Nucleus accumbens (tissue), 56 donors: ENCODE results near the gene RPN2.
A peak's percentile ranks its signal among the peaks of the same experiment; 100 is the strongest.

Experiments used
- DNase-seq, 56 donors: peaks; one replicate each; lab custom pipeline; 2025; lab: John Stamatoyannopoulos, UW

Gene RPN2

DNA sequence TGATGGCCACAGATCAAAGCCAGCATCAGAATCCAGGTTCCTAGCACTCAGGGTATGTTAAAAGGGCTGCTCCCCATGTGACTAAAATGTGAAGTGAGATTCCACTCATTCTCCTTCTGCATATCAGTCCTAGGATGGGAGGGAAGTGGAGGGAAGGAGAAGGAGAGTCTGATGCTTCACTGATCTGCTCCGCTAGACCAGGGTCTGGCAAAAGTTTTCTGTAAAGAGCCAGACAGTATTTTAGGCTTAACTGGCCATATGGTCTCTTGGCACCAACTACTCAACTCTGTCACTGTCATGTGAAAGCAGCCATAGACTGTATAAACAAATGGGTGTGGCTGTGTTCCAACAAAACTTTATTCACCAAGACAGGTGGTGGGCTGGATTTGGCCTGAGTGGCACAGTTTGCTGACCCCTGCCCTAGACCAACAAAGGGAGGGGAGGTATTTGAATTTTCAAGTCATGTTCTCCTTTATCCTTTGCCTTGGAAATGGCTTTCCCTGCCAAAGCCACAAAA is 59.9 kb downstream of the RPN2 start:
- peak in 1 of 56 donors; percentile 27 for DNase-seq

- DNase-seq, result no peak
These were observed 61.4 kb downstream of the RPN2 start for GRCh38 chr20:37240337-37241067.

DNA sequence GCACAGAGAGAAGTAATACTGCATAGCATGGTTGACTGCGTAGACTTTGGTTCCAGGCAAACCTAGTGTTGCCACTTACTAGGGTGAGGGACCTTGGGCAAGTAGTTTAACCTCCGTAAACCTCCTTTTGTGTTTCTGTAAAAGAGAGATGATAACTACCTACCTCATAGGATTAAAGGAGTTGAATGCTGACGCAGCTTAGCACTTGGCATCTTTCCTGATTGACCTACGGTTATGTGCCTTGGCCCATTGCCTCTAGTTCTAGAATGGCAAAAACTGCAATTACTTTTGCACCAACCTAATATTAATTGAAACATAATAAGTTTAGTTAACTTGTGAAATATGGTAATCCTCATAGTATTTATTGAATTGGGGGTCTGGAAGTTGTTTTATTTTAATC is 63.4 kb downstream of the RPN2 start:
- no peak for DNase-seq

DNA sequence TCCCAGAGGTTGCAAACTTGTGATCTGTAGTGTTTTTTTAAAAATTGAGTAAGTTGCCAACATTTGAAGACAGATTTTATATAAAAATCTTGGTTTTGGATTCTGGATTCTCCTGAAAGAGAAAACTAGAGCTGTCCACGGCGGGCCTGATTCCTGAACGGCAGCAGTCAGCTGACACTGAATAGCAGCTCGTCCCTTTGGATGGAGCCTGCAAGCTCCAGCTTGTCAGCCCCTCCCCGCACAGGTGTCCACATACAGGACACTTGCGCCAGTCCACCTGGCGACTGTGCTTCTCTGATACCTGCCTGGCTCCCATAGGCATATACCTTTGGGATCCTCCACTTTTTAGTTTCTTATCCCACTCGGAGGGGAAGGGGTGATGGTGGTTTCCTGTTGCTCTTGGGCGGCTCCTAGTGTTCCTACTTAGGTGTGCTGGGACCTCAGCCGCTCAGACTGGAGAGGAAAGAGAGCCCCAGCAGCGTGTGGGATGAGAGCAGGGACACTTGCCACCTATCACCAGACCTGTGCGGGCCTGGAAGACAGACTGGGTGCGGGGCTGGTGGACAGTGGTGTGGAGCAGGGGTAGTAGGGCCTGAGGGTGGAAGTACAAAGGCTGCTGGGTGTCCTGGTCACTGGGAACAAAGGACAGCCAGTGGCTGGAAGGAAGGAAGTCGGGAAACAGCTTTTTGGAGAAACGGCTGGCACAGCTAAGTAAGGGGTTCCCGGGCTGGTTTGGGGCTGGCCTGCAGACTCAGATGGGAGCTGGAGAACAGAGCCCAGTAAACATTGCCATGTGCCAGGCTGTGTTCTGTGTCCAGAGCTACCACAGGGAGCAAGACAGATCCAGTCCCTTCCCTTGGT is 64.2 kb downstream of the RPN2 start:
- DNase-seq, result no peak

DNA sequence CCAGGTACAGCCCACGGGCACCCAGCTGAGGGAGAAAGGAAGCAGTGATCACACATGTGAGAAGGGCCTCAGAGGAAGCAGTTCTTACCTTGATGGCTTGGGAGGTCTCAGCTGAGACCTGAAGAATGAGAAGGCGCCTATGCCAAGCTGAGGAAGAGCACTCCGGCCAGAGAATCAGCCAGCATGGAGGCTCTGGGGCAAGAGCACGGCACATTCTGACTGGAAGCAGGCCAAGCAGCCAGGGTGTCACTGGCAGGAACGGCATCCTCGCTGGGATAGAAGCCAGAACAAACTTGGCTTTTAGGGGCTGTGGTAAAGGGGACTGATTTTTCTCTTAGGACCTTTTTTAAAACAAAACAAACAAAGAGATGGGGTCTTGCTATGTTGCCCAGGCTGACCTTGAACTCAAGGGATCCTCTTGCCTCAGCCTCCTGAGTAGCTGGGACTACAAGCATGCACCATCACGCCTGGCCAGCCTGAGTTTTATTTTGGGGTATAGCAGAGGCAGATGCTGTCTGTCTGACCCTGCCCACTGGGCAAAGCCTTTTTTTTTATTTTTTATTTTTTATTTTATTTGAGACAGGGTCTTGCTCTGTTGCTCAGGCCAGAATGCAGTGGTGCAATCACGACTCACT is 64.9 kb downstream of the RPN2 start:
- DNase-seq, result peak in 5 of 56 donors; percentile 11 to 27 (median 21)

GRCh38 chr20:37244572-37244957 is 65.4 kb downstream of the RPN2 start:
- DNase-seq, result no peak

- no peak for DNase-seq
These were observed 66.4 kb downstream of the RPN2 start for GRCh38 chr20:37245216-37246150.

- no peak for DNase-seq
These were observed 67.6 kb downstream of the RPN2 start for GRCh38 chr20:37246736-37247135.

- DNase-seq, result no peak
These were observed 68.4 kb downstream of the RPN2 start for GRCh38 chr20:37247547-37247946.

DNA sequence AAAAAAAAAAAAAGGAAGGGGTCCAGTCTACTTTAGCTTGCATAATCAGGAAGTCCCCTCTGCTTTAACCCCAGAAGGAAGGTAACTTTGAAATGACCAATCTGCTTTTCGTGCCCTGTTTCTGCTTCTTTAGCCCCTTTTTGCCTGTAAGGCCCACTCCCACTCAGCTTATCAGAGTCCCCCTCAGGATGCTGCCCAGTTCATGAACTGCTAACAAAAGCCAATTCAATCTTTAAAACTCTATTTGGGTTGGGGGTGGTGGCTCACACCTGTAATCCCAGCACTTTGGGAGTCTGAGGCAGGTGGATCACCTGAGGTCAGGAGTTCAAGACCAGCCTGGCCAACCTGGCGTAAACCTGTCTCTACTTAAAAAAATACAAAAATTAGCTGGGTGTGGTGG is 70.2 kb downstream of the RPN2 start:
- no peak for DNase-seq

DNA sequence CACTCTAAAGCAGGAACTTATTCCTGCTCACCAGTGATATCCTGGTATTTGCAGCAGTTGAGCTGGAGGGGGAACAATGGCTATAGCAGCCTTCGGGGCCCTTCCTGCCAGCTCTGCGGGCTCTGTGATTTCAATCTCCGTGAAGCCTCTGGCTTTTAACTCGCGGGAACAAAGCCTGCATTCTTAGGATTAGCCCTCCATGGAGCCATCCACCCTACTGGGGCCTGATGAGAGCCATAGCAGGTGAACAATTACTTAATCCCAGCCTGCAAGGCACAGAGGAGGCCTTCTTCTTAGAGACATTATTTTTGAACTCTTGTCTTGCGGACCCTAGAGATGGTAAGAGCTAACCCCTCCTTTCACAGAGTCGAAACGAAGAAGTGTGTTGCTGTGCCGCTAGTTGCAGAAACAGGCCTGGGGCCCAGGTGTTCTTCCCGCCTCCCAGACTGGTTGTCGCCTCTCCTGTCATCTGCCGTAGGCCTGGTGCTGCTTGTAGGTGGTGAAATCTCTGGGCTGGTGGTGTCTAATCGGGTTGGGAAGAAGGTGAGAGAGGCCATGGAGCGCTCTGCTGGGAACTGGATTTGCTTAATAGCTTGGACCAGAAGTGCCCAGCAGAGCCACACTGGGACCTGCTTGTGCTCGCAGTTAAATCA is 72.8 kb downstream of the RPN2 start:
- peak in 4 of 56 donors; percentile 1 to 25 (median 12) for DNase-seq

GRCh38 chr20:37253087-37253486 is 74.0 kb downstream of the RPN2 start:
- DNase-seq, result no peak

DNA sequence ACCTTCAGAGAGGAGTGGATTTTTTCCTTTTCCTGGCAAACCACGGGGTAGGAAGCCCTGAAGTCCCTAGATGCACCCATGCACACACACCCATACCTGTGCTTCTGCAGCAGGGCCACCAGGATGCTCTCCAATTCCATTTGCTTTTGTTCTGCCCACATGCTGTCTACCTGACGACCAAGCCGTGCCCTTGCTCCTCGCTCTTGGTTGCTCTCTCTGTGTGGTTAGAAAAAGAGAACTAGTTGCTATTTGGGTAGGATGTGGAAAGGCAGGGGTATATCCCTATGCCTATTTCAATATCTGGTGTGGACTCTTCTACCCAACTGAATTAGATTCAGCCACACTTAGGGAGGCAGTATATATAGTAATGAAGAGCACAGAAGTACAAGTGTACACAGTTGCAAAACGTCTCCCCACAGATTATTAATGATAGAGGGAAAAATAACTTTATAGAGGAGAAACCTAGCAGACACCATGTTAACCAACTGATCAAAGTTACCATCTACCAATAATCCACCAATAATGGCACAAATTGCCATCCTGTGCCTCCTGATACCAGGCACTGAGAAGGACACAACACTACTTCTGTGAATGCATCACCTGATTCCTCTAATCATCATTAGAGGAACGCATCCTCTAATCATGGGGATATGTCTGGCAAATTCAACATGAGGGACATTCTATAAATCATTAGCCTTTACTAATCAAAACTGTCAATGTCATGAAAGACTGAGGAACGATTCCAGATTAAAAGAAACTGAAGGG is 75.2 kb downstream of the RPN2 start:
- DNase-seq, result no peak

DNA sequence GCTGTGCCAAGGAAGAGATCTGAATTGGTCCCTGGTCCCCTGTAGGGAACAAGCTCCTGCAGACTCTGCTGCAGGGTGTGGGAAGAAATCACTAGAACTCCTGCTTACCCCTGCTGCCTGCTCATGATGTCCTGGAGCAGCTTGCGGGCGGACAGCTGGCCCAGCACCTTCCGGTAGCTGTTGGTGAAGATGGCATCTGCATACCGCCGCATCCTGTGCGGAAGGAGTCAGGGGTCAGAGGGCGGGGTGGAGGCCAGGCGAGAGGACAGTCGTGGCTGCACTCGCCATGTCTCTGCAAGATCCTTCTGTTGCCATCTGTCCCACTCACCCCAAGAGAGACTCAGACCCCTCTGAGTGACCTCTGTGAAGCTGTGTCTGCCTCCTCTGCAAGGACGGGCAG is 77.2 kb downstream of the RPN2 start:
- DNase-seq, result no peak

GRCh38 chr20:37257530-37257929 is 78.4 kb downstream of the RPN2 start:
- DNase-seq, result no peak

- DNase-seq, result no peak
These were observed 78.9 kb downstream of the RPN2 start for GRCh38 chr20:37257988-37258387.

- DNase-seq, result no peak
These were observed 79.9 kb downstream of the RPN2 start for GRCh38 chr20:37259031-37259430.

GRCh38 chr20:37259865-37260264 is 80.7 kb downstream of the RPN2 start:
- no peak for DNase-seq

GRCh38 chr20:37260923-37261322 is 81.8 kb downstream of the RPN2 start:
- no peak for DNase-seq
